Activated T-helper 17 cell treated with anti-CD3 and anti-CD28 coated beads, Interleukin-2, amount 50 U/mL, for 72 hours (primary cell): ENCODE data around the gene ERP29. TPM values are rescaled to one million over a fixed set of nuclear protein-coding genes. Genes with fewer than 3 reads are reported as not detected.
"Not testable (repeated sequence)": the region's sequence is repeated elsewhere in the genome, so short reads cannot be mapped to it uniquely, and the experiment has no call there.

Experiments
- ATAC-seq: fragments of 150-1000 bp; cut with Tn5 transposase; replicated peaks from 2 replicates; pipeline ENCODE4 v1.10.0; 2021; ENCODE audit warnings: mild to moderate bottlenecking, moderate library complexity
- H3K27ac Mint-ChIP-seq: one replicate; pipeline ENCODE4 v1.8.0; 2022; ENCODE audit warnings: mixed read lengths
- H3K27me3 Mint-ChIP-seq: one replicate; pipeline ENCODE4 v1.8.0; 2022; ENCODE audit warnings: mixed read lengths
- H3K36me3 Mint-ChIP-seq: one replicate; pipeline ENCODE4 v1.8.0; 2022; ENCODE audit warnings: low read depth, mild to moderate bottlenecking, mixed read lengths
- H3K4me1 Mint-ChIP-seq: one replicate; pipeline ENCODE4 v1.8.0; 2022; ENCODE audit warnings: mixed read lengths
- H3K4me3 Mint-ChIP-seq: one replicate; pipeline ENCODE4 v1.8.0; 2022; ENCODE audit warnings: mild to moderate bottlenecking, mixed read lengths
- H3K9me3 Mint-ChIP-seq: one replicate; pipeline ENCODE4 v1.8.0; 2022; ENCODE audit warnings: mixed read lengths
- total RNA-seq, 2 donors: library from RNA; stranded (reverse); gene quantifications; one replicate each; pipeline ENCODE4 v1.2.3, GENCODE V29; 2022

The ERP29 gene
- total RNA-seq, 2 donors from 2014 or later: 68.5 to 93.0 TPM

- H3K4me3 Mint-ChIP-seq, ATAC-seq, H3K4me1 Mint-ChIP-seq, H3K27me3 Mint-ChIP-seq, H3K9me3 Mint-ChIP-seq: not testable (repeated sequence)
- Mint-ChIP-seq H3K36me3 (peaks cover 96% of the 10 kb centered on the region), H3K27ac (peak overlapping the region; percentile 58)
These were observed 23.4 kb downstream of the ERP29 start for GRCh38 chr12:112036614-112037013.

GRCh38 chr12:112046003-112046402 lies 32.8 kb downstream of the ERP29 start:
- no peaks in the 10 kb centered on the region for H3K9me3 Mint-ChIP-seq
- no peak overlapping the region for H3K4me3 Mint-ChIP-seq
- H3K36me3 Mint-ChIP-seq: peaks cover 98% of the 10 kb centered on the region
- no peak for ATAC-seq
- no peaks in the 10 kb centered on the region for H3K27me3 Mint-ChIP-seq
- no peak overlapping the region for H3K27ac Mint-ChIP-seq
- H3K4me1 Mint-ChIP-seq: no peaks in the 10 kb centered on the region

- Mint-ChIP-seq H3K4me1 (no peaks in the 10 kb centered on the region), H3K27ac (no peak overlapping the region), H3K27me3 (no peaks in the 10 kb centered on the region), H3K36me3 (peaks cover 98% of the 10 kb centered on the region), H3K4me3 (no peak overlapping the region), H3K9me3 (no peaks in the 10 kb centered on the region)
- no peak for ATAC-seq
These were observed 36.1 kb downstream of the ERP29 start for GRCh38 chr12:112049351-112049750.

GRCh38 chr12:112061137-112061536 lies 47.9 kb downstream of the ERP29 start:
- Mint-ChIP-seq H3K36me3 (peaks cover 99% of the 10 kb centered on the region), H3K4me1 (no peaks in the 10 kb centered on the region), H3K4me3 (no peak overlapping the region), H3K27ac (no peak overlapping the region), H3K9me3 (no peaks in the 10 kb centered on the region), H3K27me3 (no peaks in the 10 kb centered on the region)
- no peak for ATAC-seq

GRCh38 chr12:112063273-112063672 lies 50.0 kb downstream of the ERP29 start:
- H3K4me1 Mint-ChIP-seq: no peaks in the 10 kb centered on the region
- peaks cover 100% of the 10 kb centered on the region for H3K36me3 Mint-ChIP-seq
- H3K9me3 Mint-ChIP-seq: no peaks in the 10 kb centered on the region
- H3K4me3 Mint-ChIP-seq: no peak overlapping the region
- H3K27me3 Mint-ChIP-seq: no peaks in the 10 kb centered on the region
- no peak for ATAC-seq
- no peak overlapping the region for H3K27ac Mint-ChIP-seq

GRCh38 chr12:112066566-112066965 lies 53.3 kb downstream of the ERP29 start:
- Mint-ChIP-seq H3K27ac (peak overlapping the region; percentile 77), H3K36me3 (peaks cover 100% of the 10 kb centered on the region), H3K4me1 (no peaks in the 10 kb centered on the region), H3K27me3 (no peaks in the 10 kb centered on the region), H3K4me3 (no peak overlapping the region), H3K9me3 (no peaks in the 10 kb centered on the region)
- ATAC-seq: peak; percentile 46

Other genes with a start within 250 kb of the ERP29 start
- gene ALDH2, start 246.5 kb upstream of the ERP29 start, total RNA-seq: 1 to 10 TPM in 1 of 2 donors, under 1 TPM in 1; 0.43 to 2.0 TPM
- gene MAPKAPK5, start 171.2 kb upstream of the ERP29 start, total RNA-seq: 10 to 100 TPM; 42.7 to 46.7 TPM
- gene TMEM116, start 261 bp upstream of the ERP29 start, total RNA-seq: 10 to 100 TPM; 13.8 to 16.9 TPM
- 10 to 100 TPM; 37.0 to 45.7 TPM for gene NAA25, start 95.4 kb downstream of the ERP29 start, total RNA-seq
- 10 to 100 TPM; 29.7 to 50.0 TPM for gene TRAFD1, start 112.1 kb downstream of the ERP29 start, total RNA-seq